Measurements from ENCODE around the gene SMCO1. TPM values are rescaled to one million over a fixed set of nuclear protein-coding genes. Genes with fewer than 3 reads are reported as not detected.
"Not testable (repeated sequence)": the region's sequence is repeated elsewhere in the genome, so short reads cannot be mapped to it uniquely, and the experiment has no call there.

The SMCO1 gene
- total and polyA plus RNA-seq, 2 donors, result 0.02 TPM; not detected in 1

- H3K4me3 ChIP-seq (ENCODE audit: low read length in 2 of 2); H3K27ac ChIP-seq (ENCODE audit: low read depth in 1 of 2, low read length in 1 of 2); H3K4me1 ChIP-seq (ENCODE audit: control insufficient read depth in 2 of 2, insufficient read depth in 2 of 2, low read length in 2 of 2); H3K27me3 ChIP-seq (ENCODE audit: control insufficient read depth in 2 of 2, insufficient read depth in 1 of 2, low read length in 1 of 2); H3K36me3 ChIP-seq (ENCODE audit: control insufficient read depth in 2 of 2, insufficient read depth in 2 of 2, low read length in 1 of 2); DNase-seq (ENCODE audit: low read depth in 6 of 9, low spot score in 9 of 9); H3K9me3 ChIP-seq (ENCODE audit: control insufficient read depth in 2 of 2, insufficient read depth in 1 of 2, low read length in 1 of 2): not testable (repeated sequence)
- WGBS, result 85% methylated on average over 7 of the region's 7 CpGs
Measured at GRCh38 chr3:196457470-196457869, 57.7 kb downstream of the SMCO1 start.

Other genes with a start within 250 kb of the SMCO1 start
- 23.3 TPM for gene PCYT1A, start 227.6 kb downstream of the SMCO1 start, total RNA-seq
- 18.9 TPM for gene PCYT1A, start 227.6 kb downstream of the SMCO1 start, polyA plus RNA-seq
- gene DYNLT2B, start 197.1 kb downstream of the SMCO1 start, total RNA-seq, result 23.9 TPM
- 41.0 TPM for gene DYNLT2B, start 197.1 kb downstream of the SMCO1 start, polyA plus RNA-seq
- 0.05 TPM for gene TM4SF19, start 177.0 kb downstream of the SMCO1 start, total RNA-seq
- 0.46 TPM for gene TM4SF19, start 177.0 kb downstream of the SMCO1 start, polyA plus RNA-seq
- 10.9 TPM for gene UBXN7, start 82.9 kb downstream of the SMCO1 start, total RNA-seq
- 20.7 TPM for gene UBXN7, start 82.9 kb downstream of the SMCO1 start, polyA plus RNA-seq
- 15.9 TPM for gene RNF168, start 11.6 kb downstream of the SMCO1 start, total RNA-seq
- 8.4 TPM for gene RNF168, start 11.6 kb downstream of the SMCO1 start, polyA plus RNA-seq
- gene WDR53, start 53.2 kb upstream of the SMCO1 start, total RNA-seq, result 13.4 TPM
- 28.1 TPM for gene WDR53, start 53.2 kb upstream of the SMCO1 start, polyA plus RNA-seq
- 9.9 TPM for gene FBXO45, start 53.3 kb upstream of the SMCO1 start, total RNA-seq
- 7.0 TPM for gene FBXO45, start 53.3 kb upstream of the SMCO1 start, polyA plus RNA-seq
- 6.3 TPM for gene NRROS, start 124.3 kb upstream of the SMCO1 start, total RNA-seq
- gene NRROS, start 124.3 kb upstream of the SMCO1 start, polyA plus RNA-seq, result 5.2 TPM
- 8.5 TPM for gene CEP19, start 196.9 kb upstream of the SMCO1 start, total RNA-seq
- 2.5 TPM for gene CEP19, start 196.9 kb upstream of the SMCO1 start, polyA plus RNA-seq
- 28.1 TPM for gene PIGX, start 197.0 kb upstream of the SMCO1 start, total RNA-seq
- gene PIGX, start 197.0 kb upstream of the SMCO1 start, polyA plus RNA-seq, result 13.4 TPM
- 29.1 TPM for gene PAK2, start 224.5 kb upstream of the SMCO1 start, total RNA-seq
- gene PAK2, start 224.5 kb upstream of the SMCO1 start, polyA plus RNA-seq, result 47.4 TPM

Measured in thymus (tissue), 11 donors.